NCI-H1436 (cell line): ENCODE measurements around the gene PNPLA6.
"Not testable (repeated sequence)": the region's sequence is repeated elsewhere in the genome, so short reads cannot be mapped to it uniquely, and the experiment has no call there.

Source experiments
- DNase-seq: peaks from one replicate; lab custom pipeline; 2025; lab: John Stamatoyannopoulos, UW

The PNPLA6 gene

DNA sequence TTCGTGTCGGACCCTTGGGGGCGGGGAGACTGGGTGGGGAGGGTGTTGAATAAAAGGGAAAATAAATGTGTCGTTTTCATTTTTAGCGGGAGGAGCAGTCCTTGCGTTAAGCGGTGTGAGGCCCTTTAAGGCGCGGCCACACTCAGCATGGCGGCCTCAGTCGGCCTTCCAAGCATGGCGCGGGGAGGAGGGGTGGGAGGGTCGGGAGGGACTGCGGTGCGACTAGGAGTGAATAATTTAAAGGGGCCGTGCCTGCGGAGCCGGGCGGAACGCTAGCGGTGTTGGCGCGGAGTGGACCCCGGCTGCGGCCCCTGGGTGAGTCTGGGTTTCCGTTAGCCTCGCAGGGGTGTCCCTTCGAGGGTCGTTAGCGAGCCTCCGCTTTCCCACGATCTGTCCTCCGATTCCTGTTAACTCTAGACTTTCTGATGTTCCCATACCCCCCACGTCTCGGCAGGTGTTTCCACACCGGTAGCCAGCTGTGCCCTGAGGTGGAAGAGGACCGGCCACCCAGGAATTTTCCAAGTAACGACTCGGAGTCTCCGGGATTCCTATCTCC lies 1.5 kb upstream of the PNPLA6 start:
- peak; percentile 81 for DNase-seq

DNA sequence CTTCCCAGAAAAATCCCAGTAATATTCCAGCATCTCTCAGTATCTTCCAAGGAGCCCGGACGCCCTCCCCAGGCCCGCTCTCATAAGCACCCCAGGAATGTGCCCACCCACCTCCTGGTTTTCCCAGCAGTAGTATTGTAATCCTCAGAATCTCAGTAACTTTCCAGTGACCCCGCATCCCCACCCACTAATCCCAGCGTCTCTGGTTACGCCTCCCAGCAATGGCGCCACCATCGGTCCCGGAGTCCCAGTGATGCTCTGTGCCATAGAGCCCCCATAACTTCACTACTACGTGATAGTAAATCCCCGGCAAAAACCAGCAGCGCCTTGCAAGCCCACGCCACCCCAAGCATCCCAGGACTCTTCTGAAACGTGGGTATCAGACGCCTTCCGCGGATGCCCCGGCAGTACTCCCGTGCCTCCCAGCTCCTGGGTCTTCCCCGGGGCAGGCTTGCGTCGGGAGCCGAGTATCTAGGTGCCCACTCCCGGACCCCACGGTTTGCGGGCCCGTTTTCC lies 928 bp upstream of the PNPLA6 start:
- DNase-seq: no peak

DNA sequence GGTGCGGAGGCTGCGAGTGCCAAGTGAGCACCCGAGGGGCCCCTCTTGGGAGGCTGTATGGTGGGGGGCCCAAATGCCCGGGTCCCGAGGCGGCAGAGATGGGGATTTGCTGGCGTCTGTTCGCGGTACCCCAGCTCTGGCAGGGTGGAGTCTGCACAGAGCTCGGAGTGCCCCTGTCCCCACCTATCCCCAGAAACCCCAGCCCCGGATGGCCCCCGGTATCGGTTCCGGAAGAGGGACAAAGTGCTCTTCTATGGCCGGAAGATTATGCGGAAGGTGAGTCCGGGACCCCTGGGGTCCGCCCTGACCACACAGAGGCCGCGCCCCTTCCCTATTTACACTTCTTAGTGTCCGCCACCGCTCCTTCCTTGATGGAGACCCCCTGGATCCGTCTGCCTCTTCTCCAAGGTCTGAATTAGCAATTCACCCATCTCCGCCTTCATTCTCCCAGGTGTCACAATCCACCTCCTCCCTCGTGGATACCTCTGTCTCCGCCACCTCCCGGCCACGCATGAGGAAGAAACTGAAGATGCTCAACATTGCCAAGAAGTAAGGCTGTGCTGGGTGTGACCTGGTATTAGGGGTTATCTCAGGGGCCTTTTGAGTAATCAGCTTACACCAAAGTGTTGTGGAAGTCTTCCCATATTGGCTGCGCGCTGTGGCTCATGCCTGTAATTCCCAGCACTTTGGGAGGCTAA lies 630 bp downstream of the PNPLA6 start:
- no peak for DNase-seq

DNA sequence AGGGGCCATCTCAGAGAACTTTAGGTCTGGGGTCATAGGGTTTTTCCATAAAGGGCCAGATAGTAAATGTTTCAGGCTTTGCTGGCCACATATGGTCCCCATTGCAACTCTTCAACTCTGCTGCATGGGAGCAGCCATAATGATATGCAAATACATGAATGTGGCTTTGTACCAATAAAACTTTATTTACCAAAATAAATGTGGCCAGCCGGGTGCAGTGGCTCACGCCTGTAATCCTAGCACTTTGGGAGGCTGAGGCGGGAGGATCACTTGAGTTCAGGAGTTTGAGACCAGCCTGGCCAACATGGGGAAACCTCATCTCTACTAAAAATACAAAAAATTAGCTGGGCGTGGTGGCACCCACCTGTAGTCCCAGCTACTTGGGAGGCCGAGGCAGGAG lies 3.5 kb downstream of the PNPLA6 start:
- DNase-seq: not testable (repeated sequence)

DNA sequence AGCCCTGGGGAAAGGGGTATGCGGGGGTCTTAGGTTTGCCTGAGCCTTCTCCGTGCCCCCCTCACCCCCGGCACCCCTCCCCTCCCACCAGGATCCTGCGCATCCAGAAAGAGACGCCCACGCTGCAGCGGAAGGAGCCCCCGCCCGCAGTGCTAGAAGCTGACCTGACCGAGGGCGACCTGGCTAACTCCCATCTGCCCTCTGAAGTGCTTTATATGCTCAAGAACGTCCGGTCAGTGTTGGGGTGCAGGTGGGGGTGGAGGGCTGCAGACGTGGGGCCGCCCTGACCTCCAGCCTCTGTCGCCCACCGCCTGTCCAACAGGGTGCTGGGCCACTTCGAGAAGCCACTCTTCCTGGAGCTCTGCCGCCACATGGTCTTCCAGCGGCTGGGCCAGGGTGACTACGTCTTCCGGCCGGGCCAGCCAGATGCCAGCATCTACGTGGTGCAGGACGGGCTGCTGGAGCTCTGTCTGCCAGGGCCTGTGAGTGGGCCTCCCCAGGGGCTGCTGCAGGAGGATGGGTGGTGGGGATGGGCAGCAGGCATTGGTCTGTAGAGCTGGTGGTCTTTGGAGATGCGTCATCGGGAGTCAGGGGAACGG lies 4.4 kb downstream of the PNPLA6 start:
- no peak for DNase-seq

DNA sequence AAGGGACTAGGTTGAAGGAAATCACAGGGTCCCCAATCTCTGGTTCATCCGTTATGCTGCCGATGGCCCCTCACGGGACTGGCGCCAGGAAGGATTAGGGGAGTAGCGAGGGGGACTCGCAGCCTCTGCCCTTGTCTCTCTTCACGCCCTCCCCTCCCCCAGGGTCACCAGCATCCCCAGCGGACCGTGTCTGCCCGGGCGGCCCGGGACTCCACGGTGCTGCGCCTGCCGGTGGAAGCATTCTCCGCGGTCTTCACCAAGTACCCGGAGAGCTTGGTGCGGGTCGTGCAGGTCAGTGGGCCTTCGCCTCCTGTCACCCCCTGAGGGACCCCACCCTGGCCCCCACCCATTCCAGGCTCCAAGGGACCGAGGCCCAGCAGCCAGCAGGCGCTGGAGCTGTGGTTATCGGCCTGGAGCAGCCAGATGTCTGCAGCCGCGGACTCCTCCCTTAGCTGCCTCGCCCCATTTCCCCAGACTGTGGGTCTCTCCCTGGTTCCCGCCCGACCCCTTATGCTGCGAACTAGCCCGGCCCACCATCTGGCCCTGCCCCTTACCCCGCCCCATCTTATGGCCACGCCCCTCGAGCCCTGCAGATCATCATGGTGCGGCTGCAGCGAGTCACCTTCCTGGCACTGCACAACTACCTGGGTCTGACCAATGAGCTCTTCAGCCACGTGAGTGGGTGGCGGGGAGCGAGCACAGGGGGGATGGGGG lies 5.4 kb downstream of the PNPLA6 start:
- DNase-seq: no peak

DNA sequence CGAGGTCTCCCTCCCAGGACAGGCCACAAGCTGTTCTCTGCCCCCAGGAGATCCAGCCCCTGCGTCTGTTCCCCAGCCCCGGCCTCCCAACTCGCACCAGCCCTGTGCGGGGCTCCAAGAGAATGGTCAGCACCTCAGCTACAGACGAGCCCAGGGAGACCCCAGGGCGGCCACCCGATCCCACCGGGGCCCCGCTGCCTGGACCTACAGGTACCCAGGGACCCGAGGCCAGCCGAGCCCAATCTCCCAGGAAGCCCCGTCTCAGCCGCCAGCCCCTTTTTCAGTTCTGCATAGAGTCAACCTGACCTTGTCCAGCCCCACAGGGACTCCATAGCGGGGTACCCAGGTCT lies 5.9 kb downstream of the PNPLA6 start:
- DNase-seq: no peak

DNA sequence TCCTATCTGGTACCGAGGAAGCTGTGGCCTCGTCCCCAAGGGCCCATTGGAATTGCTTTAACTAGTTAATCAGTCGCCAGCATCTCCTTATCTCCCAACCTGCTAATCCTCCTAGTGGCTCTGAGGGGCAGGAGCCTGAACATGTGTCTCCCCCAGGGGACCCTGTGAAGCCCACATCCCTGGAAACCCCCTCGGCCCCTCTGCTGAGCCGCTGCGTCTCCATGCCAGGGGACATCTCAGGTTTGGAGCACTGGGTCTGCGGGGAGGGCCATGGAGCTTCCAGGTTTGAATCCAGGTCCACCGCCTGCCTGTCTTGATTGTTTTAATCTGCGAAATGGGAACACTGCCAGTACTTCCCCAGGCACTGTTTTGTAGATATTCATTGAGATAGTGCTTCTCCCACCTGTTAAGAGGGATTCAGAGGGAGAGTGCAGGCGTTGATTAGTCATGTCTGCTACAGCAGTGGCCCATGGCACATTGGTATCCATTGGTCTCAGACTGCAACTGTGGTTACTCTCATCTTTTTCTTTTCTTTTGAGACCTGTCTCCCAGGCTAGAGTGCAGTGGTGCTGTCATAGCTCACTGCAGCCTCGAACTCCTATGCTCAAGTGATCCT lies 6.4 kb downstream of the PNPLA6 start:
- no peak for DNase-seq

DNA sequence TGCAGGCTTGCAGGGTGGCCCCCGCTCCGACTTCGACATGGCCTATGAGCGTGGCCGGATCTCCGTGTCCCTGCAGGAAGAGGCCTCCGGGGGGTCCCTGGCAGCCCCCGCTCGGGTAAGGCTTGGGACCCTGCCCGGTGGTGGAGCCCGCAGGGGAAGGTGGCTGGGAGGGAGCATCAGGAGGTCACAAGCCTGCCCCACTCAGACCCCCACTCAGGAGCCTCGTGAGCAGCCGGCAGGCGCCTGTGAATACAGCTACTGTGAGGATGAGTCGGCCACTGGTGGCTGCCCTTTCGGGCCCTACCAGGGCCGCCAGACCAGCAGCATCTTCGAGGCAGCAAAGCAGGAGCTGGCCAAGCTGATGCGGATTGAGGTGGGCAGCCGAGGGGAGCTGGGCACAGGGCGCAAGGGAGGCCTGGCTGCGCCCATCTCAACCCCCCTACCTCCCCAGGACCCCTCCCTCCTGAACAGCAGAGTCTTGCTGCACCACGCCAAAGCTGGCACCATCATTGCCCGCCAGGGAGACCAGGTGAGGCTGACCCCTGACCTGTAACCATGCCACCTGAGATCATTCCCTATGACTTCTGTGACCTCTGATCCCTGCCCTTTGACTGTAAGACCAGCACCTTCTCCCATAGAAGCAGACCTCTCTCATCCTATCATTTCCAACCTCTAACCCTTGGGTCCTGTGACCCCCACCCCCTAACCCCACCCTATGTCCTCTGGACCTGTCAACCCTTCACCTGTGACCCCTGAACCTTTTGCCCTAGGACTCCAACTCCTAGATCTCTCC lies 7.2 kb downstream of the PNPLA6 start:
- no peak for DNase-seq

DNA sequence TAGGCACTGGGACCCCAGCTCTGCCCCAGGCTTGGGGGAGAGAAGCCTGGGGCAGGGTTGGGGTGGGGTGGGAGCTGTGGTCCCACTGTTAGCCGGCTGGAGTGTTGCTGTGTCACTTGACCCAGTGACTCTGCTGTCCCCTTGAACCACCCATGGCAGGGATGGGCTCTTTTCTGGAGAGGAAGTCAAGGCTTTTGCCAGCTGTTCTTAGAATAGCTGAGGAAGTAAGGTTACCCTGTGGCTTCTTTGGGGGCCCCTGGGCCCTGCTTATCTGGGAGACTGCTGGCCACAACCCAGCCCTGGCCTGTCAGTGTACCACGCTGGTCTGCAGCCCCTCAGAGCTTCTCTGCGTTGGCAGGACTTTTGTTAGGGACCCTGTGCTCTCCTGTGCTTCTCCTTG lies 9.1 kb downstream of the PNPLA6 start:
- no peak for DNase-seq

DNA sequence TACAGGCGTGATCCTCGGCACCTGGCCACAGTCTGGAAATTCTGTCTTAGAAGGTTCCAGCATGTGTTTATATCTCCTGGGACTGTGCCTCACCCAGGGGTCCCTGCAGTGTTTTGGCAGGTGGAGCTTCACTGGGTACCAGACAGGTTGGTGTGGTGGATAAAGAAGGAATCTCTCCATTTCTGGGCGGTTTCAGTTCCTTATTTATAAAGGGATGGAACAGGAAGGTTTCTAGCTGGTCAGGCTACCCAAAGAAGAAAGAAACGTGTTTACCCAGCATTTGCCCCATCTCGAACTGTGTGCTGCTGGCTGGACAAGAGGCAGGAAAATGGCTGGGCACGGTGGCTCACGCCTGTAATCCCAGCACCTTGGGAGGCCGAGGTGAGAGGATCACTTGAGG lies 9.8 kb downstream of the PNPLA6 start:
- DNase-seq: no peak

DNA sequence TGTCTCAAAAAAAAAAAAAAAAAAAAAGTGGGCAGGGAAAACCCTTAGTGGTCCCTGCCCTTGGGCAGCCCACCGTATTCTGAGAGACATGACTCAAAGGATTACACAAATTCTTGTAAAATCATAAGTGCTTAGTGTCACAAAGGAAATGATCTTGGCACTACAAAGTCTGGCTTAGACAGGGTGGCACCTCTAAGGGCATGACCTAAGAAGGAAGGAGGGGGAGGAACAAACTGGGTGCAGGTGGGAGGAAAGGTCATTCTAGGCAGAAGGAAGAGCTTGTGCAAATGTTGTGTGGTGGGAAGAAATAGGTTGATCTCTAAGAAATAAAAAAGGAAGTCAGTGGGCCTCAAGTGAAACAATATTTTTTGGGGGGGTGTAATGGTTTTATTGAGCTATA lies 10.4 kb downstream of the PNPLA6 start:
- DNase-seq: no peak

DNA sequence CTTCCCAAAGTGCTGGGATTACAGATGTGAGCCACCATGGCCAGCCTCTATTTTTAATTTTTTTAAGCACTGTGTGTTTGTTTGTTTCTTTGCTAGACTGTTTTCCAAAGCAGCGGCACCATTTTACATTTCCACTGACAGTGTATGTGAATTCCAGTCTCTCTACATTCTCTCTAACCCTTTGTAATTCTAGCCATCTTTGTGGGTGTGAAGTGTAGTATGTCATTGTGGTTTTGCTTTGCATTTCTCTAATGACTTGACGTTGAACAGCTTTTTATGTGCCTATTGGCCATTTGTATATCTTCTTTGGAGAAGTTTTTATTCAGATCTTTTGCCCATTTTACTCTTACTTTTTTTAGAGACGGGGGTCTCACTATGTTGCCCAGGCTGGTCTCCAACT lies 11.6 kb downstream of the PNPLA6 start:
- no peak for DNase-seq

DNA sequence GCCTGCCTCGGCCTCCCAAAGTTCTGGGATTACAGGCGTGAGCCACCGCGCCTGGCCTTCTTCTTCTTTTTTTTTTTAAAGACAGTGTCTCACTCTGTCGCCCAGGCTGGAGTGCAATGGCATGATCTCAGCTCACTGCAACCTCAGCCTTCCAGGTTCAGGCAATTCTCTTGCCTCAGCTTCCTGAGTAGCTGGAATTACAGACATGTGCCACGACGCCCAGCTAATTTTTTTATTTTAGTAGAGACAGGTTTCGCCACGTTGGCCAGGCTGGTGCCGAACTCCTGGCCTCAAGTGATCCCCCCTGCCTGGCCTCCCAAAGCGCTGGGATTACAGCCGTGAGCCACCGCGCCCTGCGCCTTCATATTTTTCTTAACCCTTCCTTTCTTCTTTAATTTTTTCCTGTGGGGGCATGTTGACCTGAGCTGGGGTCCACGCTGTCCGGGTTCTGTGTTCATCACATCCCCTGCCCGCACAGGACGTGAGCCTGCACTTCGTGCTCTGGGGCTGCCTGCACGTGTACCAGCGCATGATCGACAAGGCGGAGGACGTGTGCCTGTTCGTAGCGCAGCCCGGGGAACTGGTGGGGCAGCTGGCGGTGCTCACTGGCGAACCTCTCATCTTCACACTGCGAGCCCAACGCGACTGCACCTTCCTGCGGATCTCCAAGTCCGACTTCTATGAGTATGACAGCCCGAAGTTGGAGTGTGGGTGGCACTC lies 14.1 kb downstream of the PNPLA6 start:
- DNase-seq: no peak

DNA sequence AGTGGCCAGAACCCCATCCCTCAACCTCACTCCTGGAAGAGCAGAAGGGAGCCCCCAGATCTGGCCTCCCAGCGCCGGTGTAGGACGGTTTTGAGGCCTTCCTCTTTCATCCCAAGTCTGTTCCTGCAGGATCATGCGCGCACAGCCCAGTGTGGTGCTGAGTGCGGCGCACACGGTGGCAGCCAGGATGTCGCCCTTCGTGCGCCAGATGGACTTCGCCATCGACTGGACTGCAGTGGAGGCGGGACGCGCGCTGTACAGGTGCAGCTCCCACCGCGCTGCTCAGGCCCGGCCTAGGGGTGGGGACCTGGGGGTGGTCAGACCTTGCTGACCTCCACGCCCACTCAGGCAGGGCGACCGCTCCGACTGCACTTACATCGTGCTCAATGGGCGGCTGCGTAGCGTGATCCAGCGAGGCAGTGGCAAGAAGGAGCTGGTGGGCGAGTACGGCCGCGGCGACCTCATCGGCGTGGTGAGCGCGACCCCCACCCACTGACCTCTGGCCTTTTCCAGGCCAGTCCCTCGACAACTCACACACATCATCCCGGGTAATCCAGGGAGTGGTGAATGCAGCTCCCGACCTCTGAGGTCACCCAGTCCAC lies 14.8 kb downstream of the PNPLA6 start:
- DNase-seq: no peak

DNA sequence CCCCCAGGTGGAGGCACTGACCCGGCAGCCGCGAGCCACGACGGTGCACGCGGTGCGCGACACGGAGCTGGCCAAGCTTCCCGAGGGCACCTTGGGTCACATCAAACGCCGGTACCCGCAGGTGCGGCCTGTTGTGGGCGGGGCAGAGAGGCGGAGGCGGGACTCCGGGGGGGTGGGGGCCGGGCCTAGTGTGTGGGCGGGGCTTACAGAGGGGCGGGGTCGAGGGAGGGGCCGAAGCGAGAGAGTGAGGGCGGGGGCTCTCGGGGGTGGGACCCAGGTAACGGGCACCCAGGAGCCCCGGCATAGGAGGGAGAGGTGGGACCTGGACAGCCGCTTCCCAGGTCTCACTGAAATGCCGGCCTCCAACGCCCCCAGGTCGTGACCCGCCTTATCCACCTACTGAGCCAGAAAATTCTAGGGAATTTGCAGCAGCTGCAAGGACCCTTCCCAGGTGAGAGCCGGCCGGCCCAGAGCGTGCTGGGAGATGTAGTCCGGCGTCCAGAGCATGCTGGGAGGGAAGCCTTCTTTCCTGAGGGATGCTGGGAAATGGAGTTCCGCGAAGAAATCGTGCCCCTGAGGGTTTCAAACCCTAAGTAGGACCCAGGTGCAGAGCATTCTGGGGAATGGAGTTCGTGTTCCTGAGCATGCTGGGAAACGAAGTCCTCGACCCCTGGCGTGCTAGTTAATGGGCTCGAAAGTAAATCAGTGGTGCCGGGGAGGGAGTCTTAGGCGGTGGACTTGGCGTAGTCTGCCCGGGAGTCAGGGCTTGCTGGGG lies 15.7 kb downstream of the PNPLA6 start:
- DNase-seq: no peak

DNA sequence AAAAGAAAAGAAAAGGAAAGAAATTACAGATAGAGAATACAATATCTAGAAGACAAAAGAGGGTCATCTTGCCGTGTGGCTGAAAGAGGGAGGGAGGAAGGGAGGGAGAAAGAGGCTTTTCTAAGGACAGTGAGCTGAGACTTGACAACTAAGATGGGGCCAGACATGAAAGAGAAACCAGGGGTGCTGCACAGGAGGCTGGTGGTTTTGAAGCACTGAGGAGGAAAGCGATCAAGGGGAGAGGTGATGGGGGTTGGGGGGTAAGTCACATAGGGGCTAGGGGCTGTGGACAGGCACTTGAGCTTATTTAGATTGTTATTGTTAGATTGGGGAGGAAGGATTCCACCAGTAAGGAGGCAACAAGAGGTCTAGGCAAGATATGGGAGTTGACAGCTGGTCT lies 17.3 kb downstream of the PNPLA6 start:
- no peak for DNase-seq

DNA sequence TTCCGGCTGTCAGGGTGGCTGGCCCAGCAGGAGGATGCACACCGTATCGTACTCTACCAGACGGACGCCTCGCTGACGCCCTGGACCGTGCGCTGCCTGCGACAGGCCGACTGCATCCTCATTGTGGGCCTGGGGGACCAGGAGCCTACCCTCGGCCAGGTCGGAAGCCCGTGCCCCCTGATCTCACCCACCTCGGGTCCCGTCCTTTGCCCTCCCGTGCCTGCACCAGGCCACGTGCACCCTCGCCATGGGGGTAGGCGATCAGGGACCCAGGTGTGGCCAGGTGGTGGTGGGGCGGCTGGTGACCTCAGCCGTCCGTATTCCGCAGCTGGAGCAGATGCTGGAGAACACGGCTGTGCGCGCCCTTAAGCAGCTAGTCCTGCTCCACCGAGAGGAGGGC lies 19.0 kb downstream of the PNPLA6 start:
- DNase-seq: no peak

DNA sequence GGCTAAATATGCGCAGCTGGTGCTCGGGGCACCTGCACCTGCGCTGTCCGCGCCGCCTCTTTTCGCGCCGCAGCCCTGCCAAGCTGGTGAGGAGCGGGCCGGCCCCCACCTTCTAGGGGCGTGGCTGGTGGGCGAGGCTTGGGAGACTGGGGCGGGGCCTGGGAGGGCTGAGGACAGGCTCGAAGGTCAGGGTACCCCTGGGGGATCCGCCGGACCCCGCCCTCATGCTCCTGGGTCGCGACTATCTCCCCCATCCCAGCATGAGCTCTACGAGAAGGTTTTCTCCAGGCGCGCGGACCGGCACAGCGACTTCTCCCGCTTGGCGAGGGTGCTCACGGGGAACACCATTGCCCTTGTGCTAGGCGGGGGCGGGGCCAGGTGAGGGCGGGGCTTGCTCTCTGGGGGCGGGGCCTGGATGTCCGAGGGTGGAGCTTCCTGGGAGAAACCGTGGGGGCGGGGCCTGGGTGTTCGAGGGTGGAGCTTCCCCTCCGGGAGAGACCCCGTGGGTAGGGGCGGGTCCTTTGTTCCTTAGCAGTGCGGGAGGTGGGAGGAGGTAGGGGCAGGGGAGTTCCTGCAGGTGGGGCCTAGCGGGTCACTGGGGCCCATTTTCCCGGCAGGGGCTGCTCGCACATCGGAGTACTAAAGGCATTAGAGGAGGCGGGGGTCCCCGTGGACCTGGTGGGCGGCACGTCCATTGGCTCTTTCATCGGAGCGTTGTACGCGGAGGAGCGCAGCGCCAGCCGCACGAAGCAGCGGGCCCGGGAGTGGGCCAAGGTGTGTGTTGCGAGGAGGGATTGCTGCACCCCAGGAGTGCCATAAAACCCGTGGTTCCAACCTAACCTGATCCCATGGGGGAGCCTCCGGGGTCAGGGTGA lies 19.7 kb downstream of the PNPLA6 start:
- DNase-seq: no peak
